ENCODE results near the gene CBFA2T3.
"Not testable (repeated sequence)": the region's sequence is repeated elsewhere in the genome, so short reads cannot be mapped to it uniquely, and the experiment has no call there.

CBFA2T3 gene

DNA sequence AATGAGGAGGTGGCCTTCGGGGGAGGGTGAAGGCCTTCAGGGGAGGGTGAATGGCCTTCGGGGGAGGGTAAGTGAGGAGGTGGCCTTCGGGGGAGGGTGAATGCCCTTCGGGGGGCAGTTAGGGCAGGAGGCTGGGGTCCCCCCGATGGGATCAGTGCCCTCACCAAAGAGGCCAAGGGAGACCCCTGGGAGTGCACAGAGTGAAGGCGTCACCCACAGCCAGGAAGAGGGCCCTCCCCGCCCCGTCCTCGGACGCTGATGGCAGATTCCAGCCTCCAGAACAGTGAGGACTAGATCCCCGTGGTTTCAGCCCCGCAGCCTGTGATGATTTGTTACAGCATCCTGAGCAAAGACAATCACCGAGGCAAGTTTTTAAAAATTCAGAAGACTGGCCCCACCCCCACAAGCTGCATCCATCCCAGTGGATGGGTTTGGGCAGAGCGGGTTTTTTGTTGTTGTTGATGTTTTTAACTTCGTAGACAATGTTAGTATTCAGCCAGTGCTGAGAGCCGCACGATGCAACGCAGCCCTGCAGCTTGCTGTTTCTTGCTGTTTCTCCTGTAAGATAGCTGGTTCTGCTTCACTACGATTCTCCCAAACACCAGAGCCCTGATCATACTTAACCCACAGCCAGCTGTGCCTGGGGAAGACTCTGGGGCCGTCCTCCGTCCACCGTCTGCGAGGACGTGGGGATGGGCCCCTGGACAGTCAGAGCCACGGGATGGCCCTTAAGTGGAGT lies 40.7 kb upstream of the CBFA2T3 start:
- H3K4me3 ChIP-seq (ENCODE audit: control insufficient read depth, low read depth, low read length): no peak overlapping the region
- TF ChIP-seq, protein P1, sequence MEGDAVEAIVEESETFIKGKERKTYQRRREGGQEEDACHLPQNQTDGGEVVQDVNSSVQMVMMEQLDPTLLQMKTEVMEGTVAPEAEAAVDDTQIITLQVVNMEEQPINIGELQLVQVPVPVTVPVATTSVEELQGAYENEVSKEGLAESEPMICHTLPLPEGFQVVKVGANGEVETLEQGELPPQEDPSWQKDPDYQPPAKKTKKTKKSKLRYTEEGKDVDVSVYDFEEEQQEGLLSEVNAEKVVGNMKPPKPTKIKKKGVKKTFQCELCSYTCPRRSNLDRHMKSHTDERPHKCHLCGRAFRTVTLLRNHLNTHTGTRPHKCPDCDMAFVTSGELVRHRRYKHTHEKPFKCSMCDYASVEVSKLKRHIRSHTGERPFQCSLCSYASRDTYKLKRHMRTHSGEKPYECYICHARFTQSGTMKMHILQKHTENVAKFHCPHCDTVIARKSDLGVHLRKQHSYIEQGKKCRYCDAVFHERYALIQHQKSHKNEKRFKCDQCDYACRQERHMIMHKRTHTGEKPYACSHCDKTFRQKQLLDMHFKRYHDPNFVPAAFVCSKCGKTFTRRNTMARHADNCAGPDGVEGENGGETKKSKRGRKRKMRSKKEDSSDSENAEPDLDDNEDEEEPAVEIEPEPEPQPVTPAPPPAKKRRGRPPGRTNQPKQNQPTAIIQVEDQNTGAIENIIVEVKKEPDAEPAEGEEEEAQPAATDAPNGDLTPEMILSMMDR (conservative IDR thresholded peaks at IDR 0.05; ENCODE audit: control insufficient read depth, insufficient read depth, low read depth, low read length): no peak
- DNase-seq (ENCODE audit: low read depth): no peak

DNA sequence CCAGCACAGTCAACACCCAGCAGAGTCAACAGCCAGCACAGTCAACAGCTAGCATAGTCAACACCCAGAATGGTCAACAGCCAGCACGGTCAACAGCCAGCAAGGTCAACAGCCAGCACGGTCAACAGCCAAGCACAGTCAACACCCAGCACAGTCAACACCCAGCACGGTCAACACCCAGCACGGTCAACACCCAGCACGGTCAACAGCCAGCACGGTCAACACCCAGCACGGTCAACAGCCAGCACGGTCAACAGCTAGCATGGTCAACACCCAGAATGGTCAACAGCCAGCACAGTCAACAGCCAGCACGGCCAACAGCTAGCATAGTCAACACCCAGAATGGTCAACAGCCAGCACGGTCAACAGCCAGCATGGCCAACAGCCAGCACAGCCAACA lies 39.6 kb upstream of the CBFA2T3 start:
- not testable (repeated sequence) for H3K4me3 ChIP-seq (ENCODE audit: control insufficient read depth, low read depth, low read length); DNase-seq (ENCODE audit: low read depth)

DNA sequence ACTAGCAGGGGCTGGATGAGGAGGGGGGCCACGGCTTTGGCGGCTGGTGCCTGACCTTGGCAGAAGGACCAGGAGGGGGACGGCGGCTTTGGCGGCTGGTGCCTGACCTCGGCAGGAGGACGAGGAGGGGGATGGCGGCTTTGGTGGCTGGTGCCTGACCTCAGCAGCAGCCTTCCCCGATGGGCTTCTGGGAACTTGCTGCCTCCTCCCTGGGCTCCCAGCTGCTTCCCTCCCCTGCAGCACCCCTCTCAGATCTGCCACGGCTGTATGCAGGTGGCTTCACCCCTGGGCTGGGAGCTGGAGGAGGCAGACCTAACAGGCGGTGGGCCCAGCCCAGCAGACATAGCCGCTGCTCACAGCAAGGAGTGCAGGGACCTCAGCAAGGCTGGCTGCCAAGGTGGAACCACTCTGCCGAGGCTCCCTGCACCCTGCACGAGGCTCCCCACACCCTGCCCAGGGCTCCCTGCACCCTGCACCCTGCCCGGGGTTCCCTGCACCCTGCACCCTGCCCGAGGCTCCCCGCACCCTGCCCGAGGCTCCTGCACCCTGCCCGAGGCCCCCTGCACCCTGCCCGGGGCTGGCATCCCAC lies 38.4 kb upstream of the CBFA2T3 start:
- H3K4me3 ChIP-seq (ENCODE audit: control insufficient read depth, low read depth, low read length): no peak overlapping the region
- TF ChIP-seq, protein P1 (conservative IDR thresholded peaks at IDR 0.05; ENCODE audit: control insufficient read depth, insufficient read depth, low read depth, low read length): no peak

DNA sequence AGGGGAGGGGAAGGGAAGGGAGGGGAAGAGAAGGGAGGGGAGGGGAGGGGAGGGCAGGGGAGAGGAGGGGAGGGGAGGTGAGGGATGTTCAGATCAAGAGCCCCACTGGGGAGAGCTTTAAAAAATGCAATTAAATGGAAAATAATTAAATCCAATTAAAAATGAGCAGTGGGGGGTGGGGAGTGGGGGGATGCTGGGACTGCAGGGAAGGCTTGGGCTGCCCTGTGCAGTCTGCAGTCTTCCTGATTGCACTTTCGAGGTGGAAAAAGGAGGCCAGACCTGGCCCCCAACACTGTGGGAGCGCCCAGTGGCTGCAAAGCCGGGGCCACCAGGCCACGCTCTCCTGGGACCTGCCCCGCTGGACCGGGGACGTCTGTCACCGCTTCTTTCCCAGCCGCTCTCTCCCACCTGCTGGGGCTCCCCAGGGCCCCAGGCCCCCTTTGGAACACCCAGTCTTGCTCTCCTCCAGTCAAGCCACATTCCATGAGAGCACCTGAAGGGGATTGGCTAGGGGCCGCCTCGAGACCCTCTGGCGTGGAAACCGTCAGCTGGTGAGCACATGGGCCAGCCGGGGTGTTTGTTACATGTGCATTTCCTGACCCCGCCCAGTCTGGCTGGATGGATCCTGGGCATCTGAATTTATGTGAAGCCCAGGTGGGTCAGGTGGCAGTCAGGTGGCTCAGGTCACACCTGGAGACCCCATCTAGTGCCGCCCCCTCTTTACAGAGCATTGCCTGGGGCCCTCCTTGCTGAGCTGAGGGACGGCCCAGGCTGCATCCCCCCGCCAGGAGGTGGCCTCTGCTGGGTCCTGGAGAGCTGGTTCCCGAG lies 37.6 kb upstream of the CBFA2T3 start:
- DNase-seq (ENCODE audit: low read depth): no peak
- TF ChIP-seq, protein P1 (conservative IDR thresholded peaks at IDR 0.05; ENCODE audit: control insufficient read depth, insufficient read depth, low read depth, low read length): no peak
- no peak overlapping the region for H3K4me3 ChIP-seq (ENCODE audit: control insufficient read depth, low read depth, low read length)

More for the DNA sequence above, 38.4 kb upstream of the CBFA2T3 start:
- no peak for DNase-seq (ENCODE audit: low read depth)

DNA sequence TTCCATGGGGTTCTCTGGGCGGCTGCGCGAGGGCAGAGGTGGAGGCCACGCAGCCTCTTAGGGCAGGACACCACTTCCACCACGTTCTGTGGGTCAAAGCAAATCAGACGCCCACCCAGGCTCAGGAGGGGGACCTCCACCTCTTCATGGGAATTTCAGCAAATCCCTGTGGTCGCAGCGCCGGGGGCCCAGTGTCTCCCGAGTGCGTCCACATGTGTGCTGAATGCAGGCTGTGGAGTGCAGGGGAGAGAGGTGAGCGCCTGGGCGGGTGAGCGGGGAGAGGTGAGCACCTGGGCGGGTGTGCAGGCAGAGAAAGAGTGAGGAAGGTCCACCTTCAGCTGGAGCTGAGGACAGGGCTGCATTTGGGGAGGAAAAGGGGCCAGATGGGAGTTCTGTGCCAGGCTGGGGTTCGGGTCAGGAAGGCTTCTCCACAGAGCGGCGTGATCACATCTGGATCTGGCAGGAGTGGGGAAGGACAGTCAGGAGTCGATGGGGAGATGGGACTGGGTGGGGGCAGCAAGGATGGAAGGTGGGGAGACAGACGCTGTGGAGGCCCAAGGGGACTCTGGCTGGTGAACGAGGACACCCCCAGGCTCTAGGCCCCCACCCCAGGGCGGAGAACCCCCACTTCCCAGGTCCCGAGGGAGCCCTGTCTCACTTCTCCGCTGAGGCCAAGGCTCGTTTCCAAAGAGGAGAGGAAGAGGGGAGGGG lies 36.8 kb upstream of the CBFA2T3 start:
- DNase-seq (ENCODE audit: low read depth): no peak
- TF ChIP-seq, protein P1 (conservative IDR thresholded peaks at IDR 0.05; ENCODE audit: control insufficient read depth, insufficient read depth, low read depth, low read length): no peak
- no peak overlapping the region for H3K4me3 ChIP-seq (ENCODE audit: control insufficient read depth, low read depth, low read length)

DNA sequence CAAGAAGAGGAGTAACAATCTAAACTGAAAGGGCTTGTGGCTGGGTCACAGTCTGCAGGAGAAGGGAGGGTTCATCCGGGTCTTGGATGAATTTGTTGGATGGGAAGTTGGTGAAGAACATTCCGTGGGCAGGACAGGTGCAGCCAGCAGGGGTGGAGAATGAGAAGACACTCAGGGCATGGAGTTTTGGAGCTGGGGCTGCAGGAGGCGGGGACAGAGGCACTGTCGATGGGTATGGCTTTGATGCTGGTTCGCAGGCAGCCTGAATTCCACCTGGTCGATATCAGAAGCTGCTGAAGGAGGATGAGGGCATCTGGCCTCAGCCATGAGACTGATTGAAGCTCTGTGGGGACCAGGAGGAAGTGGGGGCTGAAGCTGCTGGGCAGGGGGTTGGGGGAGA lies 36.1 kb upstream of the CBFA2T3 start:
- no peak for DNase-seq (ENCODE audit: low read depth)
- TF ChIP-seq, protein P1 (conservative IDR thresholded peaks at IDR 0.05; ENCODE audit: control insufficient read depth, insufficient read depth, low read depth, low read length): no peak
- H3K4me3 ChIP-seq (ENCODE audit: control insufficient read depth, low read depth, low read length): no peak overlapping the region
